Liver (tissue), 9 donors: Measurements from ENCODE around the gene ITM2C. TPM values are rescaled to one million over a fixed set of nuclear protein-coding genes. Genes with fewer than 3 reads are reported as not detected.

Experiments
- DNase-seq: peaks from one replicate; pipeline ENCODE4 v3.0.0-alpha.2; 2017; ENCODE audit warnings: low spot score
- H3K27ac ChIP-seq, 2 donors: one replicate each; pipeline ENCODE4 v1.7.0; 2013; ENCODE audit warnings: inconsistent platforms in 2 of 2, low read length in 2 of 2, control low read depth in 1 of 2, low read depth in 1 of 2, mild to moderate bottlenecking in 1 of 2
- H3K27me3 ChIP-seq, 4 donors: one replicate each; pipeline versions ENCODE4 v1.6.1 to v1.7.0; 2013; ENCODE audit warnings: low read length in 3 of 4, inconsistent platforms in 1 of 4, mild to moderate bottlenecking in 1 of 4, moderate library complexity in 1 of 4; ENCODE audit not compliant: control insufficient read depth in 4 of 4, insufficient read depth in 4 of 4
- H3K36me3 ChIP-seq, 4 donors: one replicate each; pipeline versions ENCODE4 v1.6.1 to v1.7.0; 2013; ENCODE audit warnings: low read length in 3 of 4, mild to moderate bottlenecking in 3 of 4, low read depth in 1 of 4, moderate library complexity in 1 of 4; ENCODE audit not compliant: control insufficient read depth in 4 of 4, insufficient read depth in 3 of 4
- H3K4me1 ChIP-seq, 4 donors: one replicate each; pipeline versions ENCODE4 v1.6.1 to v1.7.0; 2013; ENCODE audit warnings: low read length in 3 of 4, mild to moderate bottlenecking in 3 of 4, moderate library complexity in 1 of 4; ENCODE audit not compliant: control insufficient read depth in 4 of 4, insufficient read depth in 4 of 4
- H3K4me3 ChIP-seq, 3 donors: one replicate each; pipeline versions ENCODE4 v1.6.1 to v1.7.0; 2013; ENCODE audit warnings: low read length in 3 of 3, control low read depth in 1 of 3, low read depth in 1 of 3, mild to moderate bottlenecking in 1 of 3
- H3K9ac ChIP-seq, 2 donors: one replicate each; pipeline ENCODE4 v1.7.0; 2013; ENCODE audit warnings: low read length in 2 of 2, mild to moderate bottlenecking in 2 of 2, moderate library complexity in 2 of 2, control low read depth in 1 of 2, low read depth in 1 of 2
- H3K9me3 ChIP-seq, 4 donors: one replicate each; pipeline versions ENCODE4 v1.6.1 to v1.7.0; 2013; ENCODE audit warnings: low read length in 3 of 4; ENCODE audit not compliant: control insufficient read depth in 4 of 4
- CTCF ChIP-seq: fragments of 150-350 bp; IDR thresholded peaks from 2 replicates; pipeline ENCODE4 v1.5.1; 2017; ENCODE audit warnings: improper control_type of control experiment, low read depth, low read length; ENCODE audit not compliant: missing input control
- EGR1 ChIP-seq, 2 donors: IDR thresholded peaks; 2 replicates each; pipeline ENCODE4 v1.6.1; 2016 to 2018; ENCODE audit warnings: antibody characterized with exemption in 2 of 2, low read depth in 2 of 2
- FOXA1 ChIP-seq: IDR thresholded peaks from 2 replicates; pipeline ENCODE4 v1.6.1; 2016; ENCODE audit warnings: antibody characterized with exemption
- FOXA2 ChIP-seq: IDR thresholded peaks from 2 replicates; pipeline ENCODE4 v1.6.1; 2016; ENCODE audit warnings: antibody characterized with exemption
- GABPA ChIP-seq, 2 donors: IDR thresholded peaks in 1 of 2; conservative IDR thresholded peaks in 1 of 2; 2 replicates each; pipeline ENCODE4 v1.6.1; 2016; ENCODE audit warnings: antibody characterized with exemption in 2 of 2, mild to moderate bottlenecking in 1 of 2, moderate library complexity in 1 of 2
- HNF4A ChIP-seq, 2 donors: conservative IDR thresholded peaks; 2 replicates each; pipeline ENCODE4 v1.6.1; 2016; ENCODE audit warnings: antibody characterized with exemption in 2 of 2, mild to moderate bottlenecking in 2 of 2
- JUND ChIP-seq, 2 donors: IDR thresholded peaks; 2 replicates each; pipeline ENCODE4 v1.6.1; 2016; ENCODE audit warnings: antibody characterized with exemption in 2 of 2
- NR2F2 ChIP-seq: IDR thresholded peaks from 2 replicates; pipeline ENCODE4 v1.6.1; 2016; ENCODE audit warnings: antibody characterized with exemption
- RAD21 ChIP-seq, 2 donors: IDR thresholded peaks; 2 replicates each; pipeline ENCODE4 v1.6.1; 2016; ENCODE audit warnings: antibody characterized with exemption in 2 of 2, mild to moderate bottlenecking in 2 of 2
- REST ChIP-seq: IDR thresholded peaks from 2 replicates; pipeline ENCODE4 v1.6.1; 2016; ENCODE audit warnings: antibody characterized with exemption, mild to moderate bottlenecking
- RXRA ChIP-seq, 2 donors: IDR thresholded peaks; 2 replicates each; pipeline ENCODE4 v1.6.1; 2017 to 2018; ENCODE audit warnings: antibody characterized with exemption in 2 of 2, mild to moderate bottlenecking in 1 of 2
- SP1 ChIP-seq: IDR thresholded peaks from 2 replicates; pipeline ENCODE4 v1.6.1; 2018; ENCODE audit warnings: antibody characterized with exemption, mild to moderate bottlenecking
- TAF1 ChIP-seq: conservative IDR thresholded peaks from 2 replicates; pipeline ENCODE4 v1.6.1; 2016; ENCODE audit warnings: antibody characterized with exemption, mild to moderate bottlenecking
- YY1 ChIP-seq: IDR thresholded peaks from 2 replicates; pipeline ENCODE4 v1.6.1; 2016; ENCODE audit warnings: antibody characterized with exemption, mild to moderate bottlenecking
- ZBTB33 ChIP-seq: IDR thresholded peaks from 2 replicates; pipeline ENCODE4 v1.6.1; 2016; ENCODE audit warnings: antibody characterized with exemption
- WGBS: extraction: QIAGEN DNeasy Blood & Tissue Kit; methylation state at CpG from one replicate; pipeline ENCODE4 v1.1.7; 2013; 5-methylcytosine and 5-hydroxymethylcytosine counted together
- polyA plus RNA-seq, 2 donors: library from polyadenylated mRNA; stranded (reverse) in 1 of 2; unstranded in 1 of 2; fragments of 200-250 nt in 1 of 2; fragments of >200 nt in 1 of 2; fragmentation: Nextera tagmentation in 1 of 2; extraction: Ambion mirVana in 1 of 2; gene quantifications; one replicate each; pipeline versions ENCODE4 v1.2.1 to v1.2.3, GENCODE V29; 2013 to 2015
- total RNA-seq, 2 donors: library from RNA; depleted of rRNA; stranded (reverse); fragments of >200 nt; gene quantifications; one replicate each; pipeline ENCODE4 v1.2.3, GENCODE V29; 2014
- donor health status: healthy.
- donor health status: healthy.
- donor health status: healthy.
- donor health status: healthy.
- donor health status: healthy.

The ITM2C gene
- total and polyA plus RNA-seq, 4 donors = 13.6 to 45.2 (median 27.6) TPM

- Histone ChIP-seq H3K36me3 (no peaks in the 10 kb centered on the region), H3K27ac (no peak overlapping the region), H3K9me3 (peaks cover 0 to 6% (median 5%) of the 10 kb centered on the region in 4 donors), H3K27me3 (peaks cover 0 to 12% (median 4%) of the 10 kb centered on the region in 4 donors), H3K4me3 (no peak overlapping the region), H3K9ac (no peak overlapping the region), H3K4me1 (peaks cover 2 to 8% (median 6%) of the 10 kb centered on the region in 4 donors)
- DNase-seq = no peak
- 95% methylated on average over 7 of the region's 7 CpGs for WGBS
- TF ChIP-seq EGR1 (IDR thresholded peaks at IDR 0.05; ENCODE audit: low read depth in 2 of 2) (no peak), RAD21 (IDR thresholded peaks at IDR 0.05) (no peak)
Measured at GRCh38 chr2:230829959-230830358, 34.8 kb upstream of the ITM2C start.

GRCh38 chr2:230830428-230830827 lies 34.3 kb upstream of the ITM2C start:
- Histone ChIP-seq H3K4me1 (peaks cover 2 to 8% (median 6%) of the 10 kb centered on the region in 4 donors), H3K4me3 (no peak overlapping the region), H3K36me3 (no peaks in the 10 kb centered on the region), H3K27ac (no peak overlapping the region), H3K9me3 (peaks cover 0 to 6% (median 5%) of the 10 kb centered on the region in 4 donors), H3K27me3 (peaks cover 0 to 12% (median 4%) of the 10 kb centered on the region in 4 donors), H3K9ac (no peak overlapping the region)
- TF ChIP-seq RAD21 (IDR thresholded peaks at IDR 0.05) (no peak), HNF4A (conservative IDR thresholded peaks at IDR 0.05) (no peak), CTCF (no peak), SP1 (no peak), GABPA (IDR thresholded peaks at IDR 0.05 in 1 of 2, conservative IDR thresholded peaks at IDR 0.05 in 1 of 2) (no peak), ZBTB33 (no peak), TAF1 (no peak), JUND (IDR thresholded peaks at IDR 0.05) (no peak), REST (no peak), NR2F2 (no peak), EGR1 (IDR thresholded peaks at IDR 0.05; ENCODE audit: low read depth in 2 of 2) (no peak), RXRA (IDR thresholded peaks at IDR 0.05) (no peak), YY1 (no peak), FOXA2 (no peak), FOXA1 (no peak)
- WGBS = 92% methylated on average over 7 of the region's 7 CpGs
- DNase-seq = no peak
